GM15510 (cell line): ENCODE results near the gene NPW.

Experiments used
- POLR2A ChIP-seq: IDR thresholded peaks from 3 replicates; pipeline ENCODE4 v1.6.1; 2011; ENCODE audit warnings: borderline replicate concordance; ENCODE audit not compliant: insufficient read length; ENCODE audit errors: extremely low read depth

The NPW gene

DNA sequence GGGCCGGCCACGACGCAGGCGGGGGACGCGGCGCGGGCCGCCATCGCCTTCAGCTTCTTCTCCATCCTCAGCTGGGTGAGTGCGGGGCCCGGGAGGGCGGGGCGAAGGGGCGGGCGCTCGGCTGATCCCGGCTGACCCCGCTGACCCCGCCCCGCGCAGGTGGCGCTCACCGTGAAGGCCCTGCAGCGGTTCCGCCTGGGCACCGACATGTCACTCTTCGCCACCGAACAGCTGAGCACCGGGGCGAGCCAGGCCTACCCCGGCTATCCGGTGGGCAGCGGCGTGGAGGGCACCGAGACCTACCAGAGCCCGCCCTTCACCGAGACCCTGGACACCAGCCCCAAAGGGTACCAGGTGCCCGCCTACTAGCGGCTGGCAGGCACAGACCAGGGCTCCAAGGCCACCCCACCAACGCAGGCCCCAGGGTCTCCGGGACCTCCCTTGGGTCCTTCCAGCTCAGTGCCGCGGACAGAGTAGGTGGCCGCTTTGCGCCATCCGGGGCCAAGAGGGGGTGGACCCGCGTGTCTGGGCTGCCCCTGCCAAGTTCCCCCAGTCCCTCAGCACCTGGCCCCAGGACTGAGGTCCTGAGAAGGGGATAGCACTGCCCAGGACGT, 26.8 kb upstream of the NPW start:
- TF ChIP-seq POLR2A: no peak

DNA sequence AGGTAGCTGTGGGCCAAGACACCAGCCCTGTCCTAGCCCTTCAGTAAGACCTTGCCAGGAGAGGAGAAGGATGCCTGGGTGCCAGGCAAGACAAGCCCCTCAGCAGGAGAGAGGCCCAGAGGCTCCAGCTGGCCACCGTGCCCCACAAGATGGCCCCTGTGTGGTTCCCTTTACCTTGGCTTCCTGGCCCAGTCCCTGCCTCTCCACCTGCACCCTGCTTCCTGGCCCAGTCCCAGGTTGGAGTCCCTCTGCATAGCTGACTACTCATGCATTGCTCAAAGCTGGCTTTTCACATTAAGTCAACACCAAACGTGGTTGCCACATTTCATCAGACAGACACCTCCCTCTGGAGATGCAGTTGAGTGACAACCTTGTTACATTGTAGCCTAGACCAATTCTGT, 25.9 kb upstream of the NPW start:
- TF ChIP-seq POLR2A: no peak

DNA sequence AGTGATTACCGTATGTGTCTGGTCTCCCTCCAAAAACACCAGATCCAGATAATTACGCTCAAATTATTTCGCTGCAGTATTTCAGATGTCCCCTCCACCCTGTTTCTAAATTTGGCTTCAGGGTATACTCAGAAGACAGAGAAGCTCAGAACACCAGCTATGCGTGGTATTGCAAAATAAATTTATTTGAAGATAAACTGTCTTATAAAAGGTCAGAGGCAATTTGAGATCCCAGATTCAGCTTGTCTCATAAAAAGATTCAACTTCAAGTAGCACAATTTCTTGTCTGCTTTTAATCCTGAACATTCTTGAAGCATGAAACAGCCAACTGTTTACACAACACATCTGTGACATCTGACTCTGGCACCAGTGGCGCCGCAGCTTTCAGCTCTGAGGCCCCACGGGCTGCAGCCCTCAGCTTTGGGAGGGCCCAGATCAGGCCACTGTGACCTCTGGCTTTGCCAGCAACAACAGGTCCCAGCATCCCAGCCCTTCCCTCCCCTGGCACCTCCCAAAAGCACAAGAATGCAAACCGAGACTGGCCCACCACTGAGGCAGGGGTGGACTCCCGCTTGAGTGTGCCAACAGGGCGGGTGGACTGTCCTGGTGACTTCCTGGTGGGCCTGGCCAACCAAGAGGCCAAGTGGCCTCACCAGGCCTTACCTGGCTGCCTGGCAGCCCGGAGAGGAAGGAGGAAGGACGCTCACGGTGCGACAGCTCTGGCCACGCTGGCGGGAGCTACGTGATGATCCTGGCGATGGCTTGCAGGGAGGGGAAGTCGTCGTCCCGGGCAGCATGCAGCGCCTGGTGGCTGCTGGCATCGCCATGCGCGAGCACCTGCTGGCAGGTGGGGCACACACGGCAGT, 21.9 kb upstream of the NPW start:
- TF ChIP-seq POLR2A: no peak

DNA sequence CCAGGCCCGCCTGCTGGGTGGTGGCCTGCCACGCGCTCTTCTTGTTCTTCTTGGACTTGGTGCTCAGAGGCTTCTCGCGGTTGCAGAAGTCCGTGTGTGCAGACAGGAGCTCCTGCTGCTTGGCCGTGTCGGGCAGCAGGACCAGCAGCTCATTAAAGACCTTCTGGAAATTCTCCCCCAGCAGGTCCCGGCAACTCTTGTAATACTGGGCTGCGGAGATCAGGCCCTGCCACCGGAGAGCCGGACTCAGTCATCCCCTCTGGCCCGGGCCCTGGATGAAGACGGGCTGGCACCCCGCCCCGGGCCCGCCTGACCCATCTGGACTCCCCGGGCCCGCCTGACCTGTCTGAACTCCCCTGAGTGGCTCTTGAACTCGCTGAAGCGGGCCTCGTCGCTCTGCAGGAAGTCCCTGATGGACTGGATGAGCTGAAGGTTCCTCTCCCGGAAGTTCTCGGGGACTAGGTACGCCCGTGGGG, 21.2 kb upstream of the NPW start:
- no peak for TF ChIP-seq POLR2A

DNA sequence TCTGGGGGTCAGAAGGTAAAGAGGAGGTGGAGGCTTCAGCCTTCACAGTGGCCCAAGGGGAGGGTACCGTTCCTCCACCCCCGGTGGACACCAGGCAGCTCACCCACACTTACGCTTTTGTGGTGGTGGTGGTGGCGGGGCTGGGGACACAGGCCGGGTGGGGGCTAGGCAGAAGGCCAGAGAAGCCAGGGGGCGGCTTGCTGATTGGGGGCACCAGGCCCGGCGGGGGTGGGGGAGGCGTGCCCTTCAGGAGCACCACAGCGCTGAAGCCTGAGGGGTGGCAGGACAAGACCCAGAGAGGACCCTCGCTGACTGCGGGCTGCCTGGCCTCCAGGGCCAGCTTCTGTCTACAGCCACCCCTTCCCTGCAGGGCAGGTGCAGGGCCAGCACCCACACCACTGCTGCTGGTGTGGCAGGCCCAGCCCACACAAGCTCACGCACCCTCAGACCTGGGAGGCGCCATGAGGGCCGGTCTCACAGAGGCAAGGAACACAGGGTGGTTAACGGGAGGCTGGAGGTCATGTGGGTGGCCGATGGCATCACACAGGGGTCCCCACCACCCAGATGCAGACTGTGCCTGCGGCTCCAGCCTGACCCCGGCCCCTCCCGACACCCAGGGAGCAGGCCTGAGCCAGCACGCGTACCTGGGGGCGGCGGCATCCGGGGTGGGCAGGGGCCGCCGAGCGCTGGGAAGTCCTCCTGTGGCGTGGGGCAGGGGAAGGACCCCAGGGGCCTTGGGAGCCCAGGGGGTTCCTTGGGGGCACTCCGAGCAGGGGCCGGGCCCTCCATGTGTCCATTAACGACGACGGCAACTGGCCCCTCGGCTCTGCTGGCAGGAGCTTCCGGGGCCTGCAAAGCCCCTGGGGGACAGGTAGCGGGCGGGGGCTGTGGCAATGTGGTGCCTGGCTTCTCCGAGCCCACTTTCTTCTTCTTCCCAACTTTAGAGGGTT, 20.5 kb upstream of the NPW start:
- no peak for TF ChIP-seq POLR2A

DNA sequence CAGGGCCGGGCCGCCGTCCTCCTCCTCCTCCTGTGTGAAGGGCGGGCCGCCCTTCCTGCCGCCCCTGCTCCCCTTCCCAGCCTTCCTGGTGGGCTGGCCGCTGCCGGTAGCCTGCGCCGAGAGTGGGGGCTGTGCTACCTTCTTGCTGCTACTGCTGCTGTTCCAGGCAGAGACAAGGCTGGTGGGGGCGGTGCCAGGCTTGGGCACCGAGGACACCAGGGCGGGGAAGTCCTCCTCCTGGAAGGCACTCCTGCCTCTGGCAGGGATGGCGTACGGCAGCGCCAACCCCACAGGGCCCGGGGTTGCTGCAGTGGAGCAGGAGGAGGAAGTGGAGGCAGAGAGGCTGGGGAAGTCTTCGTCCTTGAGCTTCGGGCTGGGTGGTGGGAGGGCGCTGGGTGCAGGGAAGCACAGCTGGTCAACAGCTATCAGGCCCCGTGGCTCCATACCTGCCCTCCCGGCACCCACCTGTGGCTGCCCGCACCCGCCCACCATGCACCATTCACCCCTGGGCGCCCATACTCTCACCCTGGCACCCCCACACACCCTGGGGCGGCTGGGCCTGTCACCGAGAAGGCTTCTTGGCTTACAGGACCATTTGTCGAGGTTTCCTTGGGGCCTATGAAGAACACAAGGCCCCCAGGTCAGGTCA, 19.6 kb upstream of the NPW start:
- no peak for TF ChIP-seq POLR2A

DNA sequence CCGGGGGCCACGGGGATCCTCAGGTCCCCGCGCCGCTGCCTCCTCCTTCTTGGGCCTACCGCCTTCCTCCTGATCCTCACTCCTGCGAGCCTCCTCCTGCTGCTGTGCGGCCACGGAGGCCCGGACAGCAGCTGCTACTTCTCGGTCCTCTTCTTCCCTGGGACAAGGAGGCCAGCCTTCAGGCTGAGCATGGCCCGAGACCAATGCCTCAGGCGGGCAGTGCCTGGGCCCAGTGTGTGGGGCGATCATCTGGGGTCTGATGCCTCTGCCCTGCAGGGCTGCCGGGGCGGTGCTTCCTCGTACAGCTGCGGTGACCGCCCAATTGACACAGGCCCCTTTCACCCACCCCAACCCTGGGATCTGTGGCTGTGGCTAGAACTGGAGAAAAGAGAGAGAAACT, 18.6 kb upstream of the NPW start:
- no peak for TF ChIP-seq POLR2A

DNA sequence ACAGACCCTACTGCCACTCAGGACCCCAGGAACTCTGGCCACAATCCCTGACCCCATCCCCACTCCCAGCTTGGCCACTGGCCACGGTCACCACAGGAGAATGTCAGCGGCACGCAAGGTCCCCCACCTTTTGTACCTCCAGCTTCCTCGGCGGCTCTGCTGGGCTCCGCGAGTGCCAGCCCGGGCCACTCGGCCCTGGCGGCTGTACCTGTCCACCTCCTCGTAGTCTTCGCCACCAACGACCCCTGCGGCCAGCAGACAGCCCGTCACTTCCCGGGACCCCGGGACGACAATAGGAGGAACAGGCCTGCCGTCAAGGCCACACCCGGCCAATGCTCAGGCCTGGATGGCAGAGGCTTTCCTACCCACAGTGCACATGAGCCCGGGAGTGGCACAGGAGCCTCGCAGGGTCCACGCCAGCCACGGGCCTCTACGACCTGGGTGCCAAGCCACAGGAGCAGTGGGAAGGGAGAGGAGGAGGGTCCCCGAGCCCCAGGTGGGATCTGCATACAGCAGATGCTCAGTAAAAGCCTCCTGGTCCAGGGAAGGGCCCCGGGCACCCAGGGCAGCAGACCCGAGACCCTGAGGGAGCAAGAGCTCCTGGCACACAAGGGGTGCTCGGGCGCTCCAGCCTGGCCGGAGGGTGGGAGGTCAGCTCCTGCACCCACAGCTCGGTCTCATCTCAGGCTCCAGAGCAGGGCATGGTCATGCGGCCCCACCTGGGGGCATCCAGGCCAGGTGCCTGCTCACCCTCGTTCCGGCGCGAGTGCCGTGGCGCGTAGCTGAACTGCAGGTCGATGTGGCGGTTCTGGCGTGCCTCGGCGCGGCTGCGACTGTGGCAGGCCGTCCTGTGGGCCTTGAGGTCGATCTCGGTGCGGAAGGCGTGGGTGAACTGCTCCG, 17.9 kb upstream of the NPW start:
- TF ChIP-seq POLR2A: no peak

DNA sequence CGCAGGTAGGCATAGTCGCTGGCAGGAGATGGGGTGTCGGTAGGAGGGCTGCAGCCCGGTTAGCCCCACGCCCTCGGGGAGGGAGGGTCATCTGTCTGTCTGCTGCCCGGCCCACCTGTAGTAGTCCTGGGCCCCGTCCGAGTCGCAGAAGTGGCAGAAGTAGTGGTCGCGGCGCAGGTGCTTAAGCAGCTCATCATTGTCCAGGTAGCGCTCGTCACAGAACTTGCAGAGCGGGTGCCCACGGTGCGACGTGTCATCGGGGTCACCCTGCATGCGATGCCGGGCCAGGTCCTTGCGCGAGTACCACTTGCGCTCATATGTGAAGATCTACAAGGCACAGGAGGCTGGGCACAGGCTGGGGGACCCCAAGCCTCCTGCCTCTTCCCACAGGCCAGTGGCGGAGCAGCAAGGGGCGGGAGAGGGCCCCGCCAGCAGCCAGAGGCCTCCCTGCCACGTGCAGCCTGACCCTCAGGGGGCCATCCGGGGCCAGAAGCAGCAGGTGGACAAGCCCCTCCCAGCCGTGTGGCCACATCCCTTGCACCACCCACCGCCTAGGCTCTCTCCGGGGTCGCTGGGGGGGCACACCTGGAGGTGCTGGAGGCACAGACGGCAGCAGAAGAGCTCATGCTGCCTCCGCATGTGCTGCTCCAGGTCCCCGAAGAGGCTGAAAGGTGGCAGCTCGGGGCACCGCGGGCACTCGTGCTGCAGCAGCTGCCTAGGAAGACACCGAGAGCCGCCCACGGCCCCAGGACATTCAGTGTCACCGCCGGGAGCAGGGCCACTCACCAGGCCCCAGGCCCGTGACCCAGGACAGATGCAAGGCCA, 17.0 kb upstream of the NPW start:
- no peak for TF ChIP-seq POLR2A

DNA sequence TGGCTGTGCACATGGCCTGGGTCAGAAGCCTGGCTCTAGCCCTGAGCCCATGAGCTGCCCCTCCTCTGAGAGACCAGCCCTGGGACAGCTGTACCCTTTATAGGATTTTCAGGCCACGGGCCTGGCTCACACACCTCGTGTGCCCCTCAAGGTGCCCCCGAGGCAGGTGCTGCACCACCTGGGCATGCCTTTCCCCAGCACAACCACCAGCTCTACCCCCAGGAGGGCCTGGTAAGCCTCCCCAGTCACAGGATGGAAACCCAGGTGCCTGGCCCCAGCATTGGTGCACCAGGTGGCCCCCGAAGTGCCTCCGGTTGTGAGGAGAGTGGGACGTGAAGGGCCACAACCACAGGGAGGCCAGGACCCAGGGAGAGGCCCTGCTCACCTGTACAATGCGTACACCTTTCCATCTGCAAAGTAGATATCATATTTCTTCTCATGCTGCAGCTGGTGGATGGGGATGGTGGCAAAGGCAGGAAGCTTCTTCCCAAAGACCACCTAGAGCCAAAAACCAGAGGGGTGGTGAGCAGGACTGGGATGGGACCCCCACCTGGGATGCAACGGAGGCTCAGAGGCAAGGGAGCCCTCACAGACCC, 16.3 kb upstream of the NPW start:
- no peak for TF ChIP-seq POLR2A

DNA sequence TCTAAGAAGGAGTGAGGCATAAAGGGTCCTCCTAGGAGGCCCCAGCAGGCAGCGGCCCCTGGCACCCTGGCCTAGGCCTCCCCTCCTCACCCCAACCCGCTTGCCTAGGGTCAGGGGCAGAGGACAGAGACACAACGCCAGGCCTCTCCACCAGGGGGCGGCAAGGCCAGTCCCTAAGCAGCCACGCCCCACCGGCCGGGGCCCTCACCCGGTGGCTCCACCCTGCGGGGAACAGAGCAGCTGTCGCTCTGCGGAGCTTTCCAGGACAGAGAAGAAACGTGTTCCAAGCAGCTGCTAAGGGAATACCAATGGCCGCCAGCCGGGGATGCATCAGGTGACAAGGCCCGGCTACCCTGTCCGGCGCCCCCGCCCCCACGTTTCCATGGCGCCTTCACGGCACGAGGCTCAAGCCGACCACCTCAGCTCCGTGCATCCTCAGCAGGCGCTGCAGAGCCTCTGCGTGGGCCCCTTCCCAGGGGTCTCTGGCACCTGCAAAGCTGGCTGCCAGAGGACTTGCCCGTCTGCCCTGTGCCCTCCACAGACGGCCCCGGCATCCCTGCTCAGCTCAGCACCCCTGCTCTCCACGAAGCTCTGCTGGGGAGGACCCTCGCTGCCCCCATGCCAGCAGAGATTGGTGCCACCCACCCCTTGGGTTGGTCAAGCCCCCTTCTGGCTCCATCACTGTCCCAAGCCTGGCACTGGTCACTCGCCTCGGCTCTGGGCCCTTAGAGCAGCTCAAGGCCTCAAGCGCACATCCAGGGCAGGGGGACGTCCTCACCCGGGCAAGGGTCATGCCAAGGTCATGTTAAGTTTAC, 15.6 kb upstream of the NPW start:
- no peak for TF ChIP-seq POLR2A
